ENCODE measurements around the gene ACTMAP. TPM values are rescaled to one million over a fixed set of nuclear protein-coding genes. Genes with fewer than 3 reads are reported as not detected.

The ACTMAP gene
- total and polyA plus RNA-seq, 2 of the 13 experiments (the other 11 are each of a cell fraction or from before 2014, with no cell fraction given): 2.2 to 7.9 TPM

DNA sequence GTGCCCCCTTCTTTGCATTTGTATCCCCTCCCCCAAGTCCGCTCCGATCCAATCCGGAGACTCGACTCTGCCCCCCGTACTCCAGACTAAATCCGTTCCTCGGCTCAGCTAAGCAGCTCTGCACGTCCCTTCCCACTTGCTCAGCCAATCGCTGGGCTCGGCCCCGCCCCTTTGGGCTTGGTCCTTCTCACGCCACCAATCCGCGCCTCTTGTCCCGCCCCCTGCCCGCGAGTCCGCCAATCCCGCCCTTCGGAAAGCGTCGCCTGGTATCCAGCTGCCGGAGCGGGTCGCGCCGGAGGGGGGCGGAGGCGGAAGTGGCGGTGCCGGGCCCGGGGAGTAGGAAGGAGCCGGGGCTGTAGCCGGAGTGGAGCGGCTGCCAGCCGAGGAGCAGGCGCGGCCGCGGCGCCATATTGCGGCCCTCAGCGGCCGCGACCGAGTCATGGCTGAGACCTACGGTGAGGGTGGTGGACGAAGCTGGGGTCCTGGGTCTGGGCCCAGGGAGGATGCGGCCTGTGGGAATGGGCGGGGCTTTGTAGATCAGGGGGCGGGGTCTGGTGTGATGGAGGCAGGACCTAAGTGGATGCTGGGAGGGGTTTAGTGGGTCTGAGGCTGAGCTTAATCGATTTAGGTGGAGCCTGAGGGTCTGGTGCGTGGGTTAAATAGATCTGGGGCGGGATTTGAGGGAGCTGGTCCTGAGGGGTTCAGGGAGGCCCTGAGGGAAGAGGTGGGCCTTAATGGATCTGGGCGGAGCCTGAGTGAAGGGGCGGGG lies 27.8 kb upstream of the ACTMAP start, which contains the start of gene RAB4B (continued):
- TF ChIP-seq, protein P1, sequence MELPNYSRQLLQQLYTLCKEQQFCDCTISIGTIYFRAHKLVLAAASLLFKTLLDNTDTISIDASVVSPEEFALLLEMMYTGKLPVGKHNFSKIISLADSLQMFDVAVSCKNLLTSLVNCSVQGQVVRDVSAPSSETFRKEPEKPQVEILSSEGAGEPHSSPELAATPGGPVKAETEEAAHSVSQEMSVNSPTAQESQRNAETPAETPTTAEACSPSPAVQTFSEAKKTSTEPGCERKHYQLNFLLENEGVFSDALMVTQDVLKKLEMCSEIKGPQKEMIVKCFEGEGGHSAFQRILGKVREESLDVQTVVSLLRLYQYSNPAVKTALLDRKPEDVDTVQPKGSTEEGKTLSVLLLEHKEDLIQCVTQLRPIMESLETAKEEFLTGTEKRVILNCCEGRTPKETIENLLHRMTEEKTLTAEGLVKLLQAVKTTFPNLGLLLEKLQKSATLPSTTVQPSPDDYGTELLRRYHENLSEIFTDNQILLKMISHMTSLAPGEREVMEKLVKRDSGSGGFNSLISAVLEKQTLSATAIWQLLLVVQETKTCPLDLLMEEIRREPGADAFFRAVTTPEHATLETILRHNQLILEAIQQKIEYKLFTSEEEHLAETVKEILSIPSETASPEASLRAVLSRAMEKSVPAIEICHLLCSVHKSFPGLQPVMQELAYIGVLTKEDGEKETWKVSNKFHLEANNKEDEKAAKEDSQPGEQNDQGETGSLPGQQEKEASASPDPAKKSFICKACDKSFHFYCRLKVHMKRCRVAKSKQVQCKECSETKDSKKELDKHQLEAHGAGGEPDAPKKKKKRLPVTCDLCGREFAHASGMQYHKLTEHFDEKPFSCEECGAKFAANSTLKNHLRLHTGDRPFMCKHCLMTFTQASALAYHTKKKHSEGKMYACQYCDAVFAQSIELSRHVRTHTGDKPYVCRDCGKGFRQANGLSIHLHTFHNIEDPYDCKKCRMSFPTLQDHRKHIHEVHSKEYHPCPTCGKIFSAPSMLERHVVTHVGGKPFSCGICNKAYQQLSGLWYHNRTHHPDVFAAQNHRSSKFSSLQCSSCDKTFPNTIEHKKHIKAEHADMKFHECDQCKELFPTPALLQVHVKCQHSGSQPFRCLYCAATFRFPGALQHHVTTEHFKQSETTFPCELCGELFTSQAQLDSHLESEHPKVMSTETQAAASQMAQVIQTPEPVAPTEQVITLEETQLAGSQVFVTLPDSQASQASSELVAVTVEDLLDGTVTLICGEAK (IDR thresholded peaks at IDR 0.05): no peak
- TF ChIP-seq, protein P1 (CRISPR knock-in tag; IDR thresholded peaks at IDR 0.05): no peak
- TF ChIP-seq PHF8 (CRISPR knock-in tag; IDR thresholded peaks at IDR 0.05): peak; percentile 74
- TF ChIP-seq HES4 (CRISPR knock-in tag; IDR thresholded peaks at IDR 0.05; ENCODE audit: borderline replicate concordance): 0 out of 2 replicates have a peak, but pooled peaks have one; percentile 13
- no peak for TF ChIP-seq HOXA3 (CRISPR knock-in tag; IDR thresholded peaks at IDR 0.05)
- peak; percentile 99 for TF ChIP-seq SP2 (CRISPR knock-in tag; IDR thresholded peaks at IDR 0.05)
- no peak for TF ChIP-seq RBM22 (optimal IDR thresholded peaks at IDR 0.05; ENCODE audit: low read length)
- TF ChIP-seq ZNF263 (CRISPR knock-in tag; IDR thresholded peaks at IDR 0.05): no peak
- TF ChIP-seq CAMTA2 (CRISPR knock-in tag; IDR thresholded peaks at IDR 0.05; ENCODE audit: borderline replicate concordance): no peak
- TF ChIP-seq ZMYM3 (CRISPR knock-in tag; IDR thresholded peaks at IDR 0.05): no peak
- TF ChIP-seq ZNF557 (CRISPR knock-in tag; IDR thresholded peaks at IDR 0.05): no peak
- TF ChIP-seq ZBTB3 (CRISPR knock-in tag; IDR thresholded peaks at IDR 0.05; ENCODE audit: borderline replicate concordance, low read depth): no peak
- TF ChIP-seq, protein P2, sequence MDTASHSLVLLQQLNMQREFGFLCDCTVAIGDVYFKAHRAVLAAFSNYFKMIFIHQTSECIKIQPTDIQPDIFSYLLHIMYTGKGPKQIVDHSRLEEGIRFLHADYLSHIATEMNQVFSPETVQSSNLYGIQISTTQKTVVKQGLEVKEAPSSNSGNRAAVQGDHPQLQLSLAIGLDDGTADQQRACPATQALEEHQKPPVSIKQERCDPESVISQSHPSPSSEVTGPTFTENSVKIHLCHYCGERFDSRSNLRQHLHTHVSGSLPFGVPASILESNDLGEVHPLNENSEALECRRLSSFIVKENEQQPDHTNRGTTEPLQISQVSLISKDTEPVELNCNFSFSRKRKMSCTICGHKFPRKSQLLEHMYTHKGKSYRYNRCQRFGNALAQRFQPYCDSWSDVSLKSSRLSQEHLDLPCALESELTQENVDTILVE (CRISPR knock-in tag; IDR thresholded peaks at IDR 0.05): no peak
- no peak for TF ChIP-seq KMT2B (CRISPR knock-in tag; IDR thresholded peaks at IDR 0.05)
- no peak for TF ChIP-seq HMGA1 (CRISPR knock-in tag; conservative IDR thresholded peaks at IDR 0.05)
- TF ChIP-seq FOXA1 (IDR thresholded peaks at IDR 0.05): no peak
- TF ChIP-seq FOXA1 (CRISPR knock-in tag; IDR thresholded peaks at IDR 0.05): no peak
- TF ChIP-seq ZFP36L1 (CRISPR knock-in tag; IDR thresholded peaks at IDR 0.05): no peak
